Uterus (tissue), 4 donors: ENCODE data around the gene LRRN2. TPM values are rescaled to one million over a fixed set of nuclear protein-coding genes. Genes with fewer than 3 reads are reported as not detected.

Source experiments
- DNase-seq, 2 donors: peaks; one replicate each; pipeline ENCODE4 v3.0.0-alpha.2; 2019 to 2020
- H3K27ac ChIP-seq, 2 donors: fragments of 200-600 bp; sonication (generic); 1 replicate in 1 of 2; 2 replicates in 1 of 2; pipeline ENCODE4 v1.5.1; 2016 to 2018
- H3K27me3 ChIP-seq, 2 donors: fragments of 200-600 bp; sonication (generic); one replicate each; pipeline ENCODE4 v1.5.1; 2018 to 2019; ENCODE audit warnings: control low read depth in 1 of 2
- H3K36me3 ChIP-seq, 2 donors: fragments of 200-600 bp; sonication (generic); one replicate each; pipeline ENCODE4 v1.5.1; 2019; ENCODE audit warnings: control low read depth in 1 of 2
- H3K4me1 ChIP-seq, 2 donors: fragments of 200-600 bp; sonication (generic); one replicate each; pipeline ENCODE4 v1.5.1; 2018 to 2019; ENCODE audit warnings: control low read depth in 1 of 2
- H3K4me3 ChIP-seq, 2 donors: fragments of 200-600 bp; sonication (generic); 1 replicate in 1 of 2; 2 replicates in 1 of 2; pipeline ENCODE4 v1.5.1; 2018 to 2019; ENCODE audit warnings: mild to moderate bottlenecking in 1 of 2
- H3K9me3 ChIP-seq, 2 donors: fragments of 200-600 bp; sonication (generic); one replicate each; pipeline ENCODE4 v1.5.1; 2019; ENCODE audit warnings: control low read depth in 1 of 2
- POLR2A ChIP-seq, 2 donors: fragments of 450-650 bp; IDR thresholded peaks; one replicate each; pipeline ENCODE4 v1.6.1; 2016; ENCODE audit warnings: antibody characterized with exemption in 2 of 2, mild to moderate bottlenecking in 1 of 2, moderate library complexity in 1 of 2
- intact Hi-C: fragments of 100-400 bp; cut with DNase I; formaldehyde crosslinking; loops from one replicate; pipeline ENCODE4 v1.15.1; 2023; ENCODE audit warnings: low total_unique reads
- total RNA-seq, 4 donors: library from RNA; depleted of rRNA in 3 of 4; stranded (reverse); fragments of >200 nt in 3 of 4; gene quantifications; one replicate each; pipeline versions ENCODE4 v1.1.0 to v1.2.4, GENCODE V29; 2014 to 2023
- TF ChIP-seq, protein P1 (sequence below), 4 experiments: fragments of 200-600 bp in 2 of 4; fragments of 450-650 bp in 2 of 4; sonication (generic) in 2 of 4; IDR thresholded peaks; one replicate each; pipeline ENCODE4 v1.5.1; 2016 to 2019; ENCODE audit warnings: antibody characterized with exemption in 4 of 4, mild to moderate bottlenecking in 2 of 4, moderate library complexity in 1 of 4
- donor health status: DM: yes; HTN: yes; CAD: no.

The LRRN2 gene
- total RNA-seq, 4 donors from 2014 or later: 1.3 to 5.5 (median 3.9) TPM

DNA sequence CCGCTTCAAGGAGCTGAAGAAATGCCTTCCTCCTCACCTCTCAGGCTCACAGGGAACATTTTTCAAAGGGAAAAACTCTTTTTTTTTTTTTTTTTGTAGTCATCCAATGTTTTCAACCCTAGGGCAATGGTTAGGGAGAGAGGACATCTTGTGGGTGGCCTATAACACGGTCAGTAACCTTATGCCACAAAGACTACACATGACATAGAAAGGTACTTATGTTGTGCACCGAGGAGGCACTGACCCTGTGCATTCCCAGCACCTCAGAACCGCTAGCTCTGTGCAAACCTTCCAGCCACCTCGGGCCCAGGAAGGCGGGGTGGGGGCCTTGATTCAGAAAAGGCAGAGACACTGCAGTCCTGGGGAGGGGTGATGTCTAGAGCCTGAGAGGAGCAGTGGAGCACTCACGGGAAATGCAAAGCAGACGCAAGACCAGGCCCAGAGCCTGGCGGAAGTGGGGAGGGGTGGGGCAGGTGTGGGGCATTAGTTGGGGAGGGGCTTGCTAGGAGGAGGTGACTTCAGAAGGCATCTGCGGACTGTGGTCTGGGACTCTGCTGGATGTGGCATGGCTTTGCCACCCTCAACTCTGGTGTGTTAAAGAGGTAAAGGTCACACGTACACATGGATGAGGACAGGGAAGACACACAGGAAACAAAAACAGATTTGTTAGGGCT lies 100.7 kb downstream of the LRRN2 start:
- Histone ChIP-seq H3K36me3 (no peaks in the 10 kb centered on the region), H3K9me3 (no peaks in the 10 kb centered on the region), H3K4me3 (no peak overlapping the region), H3K27ac (no peak overlapping the region), H3K27me3 (no peaks in the 10 kb centered on the region), H3K4me1 (no peaks in the 10 kb centered on the region)
- intact Hi-C loops: no loop called here
- TF ChIP-seq, protein P1, sequence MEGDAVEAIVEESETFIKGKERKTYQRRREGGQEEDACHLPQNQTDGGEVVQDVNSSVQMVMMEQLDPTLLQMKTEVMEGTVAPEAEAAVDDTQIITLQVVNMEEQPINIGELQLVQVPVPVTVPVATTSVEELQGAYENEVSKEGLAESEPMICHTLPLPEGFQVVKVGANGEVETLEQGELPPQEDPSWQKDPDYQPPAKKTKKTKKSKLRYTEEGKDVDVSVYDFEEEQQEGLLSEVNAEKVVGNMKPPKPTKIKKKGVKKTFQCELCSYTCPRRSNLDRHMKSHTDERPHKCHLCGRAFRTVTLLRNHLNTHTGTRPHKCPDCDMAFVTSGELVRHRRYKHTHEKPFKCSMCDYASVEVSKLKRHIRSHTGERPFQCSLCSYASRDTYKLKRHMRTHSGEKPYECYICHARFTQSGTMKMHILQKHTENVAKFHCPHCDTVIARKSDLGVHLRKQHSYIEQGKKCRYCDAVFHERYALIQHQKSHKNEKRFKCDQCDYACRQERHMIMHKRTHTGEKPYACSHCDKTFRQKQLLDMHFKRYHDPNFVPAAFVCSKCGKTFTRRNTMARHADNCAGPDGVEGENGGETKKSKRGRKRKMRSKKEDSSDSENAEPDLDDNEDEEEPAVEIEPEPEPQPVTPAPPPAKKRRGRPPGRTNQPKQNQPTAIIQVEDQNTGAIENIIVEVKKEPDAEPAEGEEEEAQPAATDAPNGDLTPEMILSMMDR (IDR thresholded peaks at IDR 0.05): no peak
- TF ChIP-seq POLR2A (IDR thresholded peaks at IDR 0.05): no peak
- DNase-seq: no peak

DNA sequence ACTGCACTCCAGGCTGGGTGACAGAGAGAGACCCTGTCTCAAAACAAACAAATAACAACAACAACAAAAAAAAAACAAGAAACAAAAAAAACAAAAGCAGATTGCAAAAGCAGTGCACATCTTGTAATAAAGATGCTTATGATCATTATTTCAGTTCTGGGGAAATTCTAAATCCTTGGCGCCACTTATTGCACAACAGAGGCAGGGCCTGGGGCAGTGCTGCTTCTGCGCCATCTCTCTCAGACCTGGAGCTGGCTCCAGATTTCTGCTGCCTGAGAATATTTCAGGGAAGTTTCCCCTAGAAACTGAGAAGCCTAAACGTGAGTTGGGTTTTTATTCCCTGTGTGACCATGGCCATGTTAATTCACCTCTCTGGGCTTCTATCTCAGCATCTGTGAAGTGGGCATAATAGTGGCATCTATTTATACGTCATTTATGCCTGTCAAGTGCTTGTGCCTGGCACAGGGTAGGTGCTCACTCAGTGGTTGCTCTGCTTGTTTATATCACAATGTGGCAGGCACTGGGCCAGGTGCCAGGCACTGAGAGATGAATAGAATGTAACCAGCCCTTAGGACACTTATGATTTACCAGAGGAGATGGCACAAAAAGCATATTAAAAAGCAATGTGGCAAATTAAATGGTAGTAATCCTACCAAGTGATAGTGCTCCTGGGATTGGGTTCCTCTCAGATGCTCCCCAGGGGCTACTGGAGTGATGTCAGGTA lies 101.5 kb downstream of the LRRN2 start:
- Histone ChIP-seq H3K9me3 (no peaks in the 10 kb centered on the region), H3K27me3 (no peaks in the 10 kb centered on the region), H3K4me1 (no peaks in the 10 kb centered on the region), H3K4me3 (no peak overlapping the region), H3K27ac (no peak overlapping the region), H3K36me3 (no peaks in the 10 kb centered on the region)
- no peak for DNase-seq
- TF ChIP-seq POLR2A (IDR thresholded peaks at IDR 0.05): no peak
- TF ChIP-seq, protein P1 (IDR thresholded peaks at IDR 0.05): no peak
- intact Hi-C loops: no loop called here

DNA sequence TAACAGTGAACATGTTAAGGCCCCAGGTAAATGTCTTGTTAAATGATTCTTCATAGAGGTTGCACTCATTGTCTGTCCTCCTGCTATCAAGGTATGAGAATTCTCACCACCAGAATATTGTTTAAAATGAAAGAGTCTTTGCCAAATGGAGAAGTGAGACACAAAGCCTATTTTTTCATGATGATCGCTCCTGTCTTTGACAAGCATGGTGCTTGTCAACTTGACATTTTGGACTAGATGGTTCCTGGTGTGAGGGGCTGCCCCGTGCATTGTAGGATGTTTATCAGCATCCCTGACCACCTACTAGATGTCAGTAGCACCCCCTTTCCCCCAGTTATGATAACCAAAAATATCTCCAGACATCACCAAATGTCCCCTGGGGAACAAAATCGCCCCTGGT lies 103.8 kb downstream of the LRRN2 start:
- TF ChIP-seq POLR2A (IDR thresholded peaks at IDR 0.05): no peak
- TF ChIP-seq, protein P1 (IDR thresholded peaks at IDR 0.05): no peak

DNA sequence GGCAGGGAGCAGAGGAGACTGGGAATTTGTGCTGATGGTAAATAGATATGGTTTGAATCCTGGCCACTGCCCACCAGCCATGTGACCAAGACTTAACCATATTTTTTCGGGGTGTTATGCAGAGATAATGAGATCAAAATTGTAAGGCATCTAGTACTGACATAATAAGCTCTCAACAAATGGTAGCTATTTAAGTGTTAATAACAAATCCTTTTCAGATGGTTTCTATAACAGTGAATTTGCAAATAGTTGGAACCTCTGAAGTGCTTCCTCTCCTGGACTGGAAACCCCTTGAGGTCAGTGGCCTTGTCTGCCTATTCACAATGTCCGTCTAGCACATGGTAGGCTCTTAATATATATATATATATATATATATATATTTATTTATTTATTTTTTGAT lies 104.7 kb downstream of the LRRN2 start:
- no peaks in the 10 kb centered on the region for H3K27me3 ChIP-seq
- H3K4me1 ChIP-seq: no peaks in the 10 kb centered on the region
- intact Hi-C loops: no loop called here
- no peak overlapping the region for H3K4me3 ChIP-seq
- H3K36me3 ChIP-seq: no peaks in the 10 kb centered on the region
- H3K9me3 ChIP-seq: no peaks in the 10 kb centered on the region
- DNase-seq: no peak
- no peak for TF ChIP-seq POLR2A (IDR thresholded peaks at IDR 0.05)
- TF ChIP-seq, protein P1 (IDR thresholded peaks at IDR 0.05): no peak
- no peak overlapping the region for H3K27ac ChIP-seq

More for the DNA sequence above, 103.8 kb downstream of the LRRN2 start:
- Histone ChIP-seq H3K9me3 (no peaks in the 10 kb centered on the region), H3K27ac (no peak overlapping the region), H3K36me3 (no peaks in the 10 kb centered on the region), H3K4me1 (no peaks in the 10 kb centered on the region), H3K4me3 (no peak overlapping the region), H3K27me3 (no peaks in the 10 kb centered on the region)
- DNase-seq: no peak
- intact Hi-C loops: no loop called here

DNA sequence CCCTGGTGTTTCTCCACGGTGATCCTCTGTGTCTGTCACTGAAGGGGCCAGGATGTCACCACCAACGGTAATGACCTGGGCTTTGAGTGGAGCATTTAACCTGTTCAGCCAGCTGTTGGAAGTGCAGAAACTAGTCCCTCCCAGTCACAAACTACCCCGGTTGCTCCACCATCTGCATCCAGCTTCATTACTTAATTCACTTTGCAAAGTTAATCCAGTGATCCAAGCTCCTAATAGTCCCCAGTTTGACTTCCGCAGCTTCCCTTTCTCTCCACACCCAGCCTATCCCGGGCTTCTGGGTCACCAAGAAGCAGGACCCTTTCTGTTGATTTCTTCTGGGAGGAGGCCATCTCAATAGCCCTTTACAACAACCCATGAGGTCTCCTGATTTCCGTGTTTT lies 105.9 kb downstream of the LRRN2 start:
- H3K4me1 ChIP-seq: peaks cover 0 to 1% of the 10 kb centered on the region in 2 donors
- no peaks in the 10 kb centered on the region for H3K27me3 ChIP-seq
- no peak overlapping the region for H3K27ac ChIP-seq
- TF ChIP-seq POLR2A (IDR thresholded peaks at IDR 0.05): no peak
- TF ChIP-seq, protein P1 (IDR thresholded peaks at IDR 0.05): no peak
- H3K36me3 ChIP-seq: no peaks in the 10 kb centered on the region
- intact Hi-C loops: no loop called here
- no peaks in the 10 kb centered on the region for H3K9me3 ChIP-seq
- no peak for DNase-seq
- no peak overlapping the region for H3K4me3 ChIP-seq
